Measurements from ENCODE around the gene ANO4. TPM values are rescaled to one million over a fixed set of nuclear protein-coding genes. Genes with fewer than 3 reads are reported as not detected.

Gene ANO4
- total and polyA plus RNA-seq, 7 donors = 0.03 to 0.11 (median 0.03) TPM; not detected in 4

DNA sequence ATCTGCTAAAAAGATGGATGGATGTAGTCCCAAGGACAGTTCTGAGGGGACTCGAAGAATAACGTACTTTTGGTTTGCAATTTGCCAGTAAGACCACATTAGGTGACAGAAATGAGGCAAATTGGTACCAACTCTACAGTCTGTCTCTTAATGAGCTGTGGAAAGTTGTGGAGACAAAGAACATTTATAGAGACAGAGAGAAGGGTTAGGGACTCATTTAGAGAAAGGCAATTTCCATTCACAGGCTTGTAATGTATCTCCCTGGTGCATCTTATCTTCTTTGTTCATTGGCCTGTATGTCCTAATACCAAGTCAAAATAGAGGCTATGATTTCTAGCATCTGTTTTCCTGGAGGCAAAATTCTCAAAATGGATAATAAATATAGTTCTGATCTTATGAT is 177.5 kb downstream of the ANO4 start:
- Histone ChIP-seq H3K9me3 (no peaks in the 10 kb centered on the region), H3K27ac (no peak overlapping the region), H3K27me3 (ENCODE audit: insufficient read depth in 3 of 3, low read length in 2 of 3) (no peaks in the 10 kb centered on the region), H3K4me3 (no peak overlapping the region), H3K36me3 (ENCODE audit: insufficient read depth in 1 of 2, low read depth in 1 of 2) (no peaks in the 10 kb centered on the region), H3K4me1 (no peaks in the 10 kb centered on the region)
- TF ChIP-seq, protein P1, sequence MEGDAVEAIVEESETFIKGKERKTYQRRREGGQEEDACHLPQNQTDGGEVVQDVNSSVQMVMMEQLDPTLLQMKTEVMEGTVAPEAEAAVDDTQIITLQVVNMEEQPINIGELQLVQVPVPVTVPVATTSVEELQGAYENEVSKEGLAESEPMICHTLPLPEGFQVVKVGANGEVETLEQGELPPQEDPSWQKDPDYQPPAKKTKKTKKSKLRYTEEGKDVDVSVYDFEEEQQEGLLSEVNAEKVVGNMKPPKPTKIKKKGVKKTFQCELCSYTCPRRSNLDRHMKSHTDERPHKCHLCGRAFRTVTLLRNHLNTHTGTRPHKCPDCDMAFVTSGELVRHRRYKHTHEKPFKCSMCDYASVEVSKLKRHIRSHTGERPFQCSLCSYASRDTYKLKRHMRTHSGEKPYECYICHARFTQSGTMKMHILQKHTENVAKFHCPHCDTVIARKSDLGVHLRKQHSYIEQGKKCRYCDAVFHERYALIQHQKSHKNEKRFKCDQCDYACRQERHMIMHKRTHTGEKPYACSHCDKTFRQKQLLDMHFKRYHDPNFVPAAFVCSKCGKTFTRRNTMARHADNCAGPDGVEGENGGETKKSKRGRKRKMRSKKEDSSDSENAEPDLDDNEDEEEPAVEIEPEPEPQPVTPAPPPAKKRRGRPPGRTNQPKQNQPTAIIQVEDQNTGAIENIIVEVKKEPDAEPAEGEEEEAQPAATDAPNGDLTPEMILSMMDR (IDR thresholded peaks at IDR 0.05) = no peak
- ATAC-seq = no peak
- DNase-seq = no peak
- intact Hi-C loops (cut with DNase I) = no loop called here
- WGBS, 3 donors = 84 to 85% (median 85%) methylated on average over 2 of the region's 2 CpGs

DNA sequence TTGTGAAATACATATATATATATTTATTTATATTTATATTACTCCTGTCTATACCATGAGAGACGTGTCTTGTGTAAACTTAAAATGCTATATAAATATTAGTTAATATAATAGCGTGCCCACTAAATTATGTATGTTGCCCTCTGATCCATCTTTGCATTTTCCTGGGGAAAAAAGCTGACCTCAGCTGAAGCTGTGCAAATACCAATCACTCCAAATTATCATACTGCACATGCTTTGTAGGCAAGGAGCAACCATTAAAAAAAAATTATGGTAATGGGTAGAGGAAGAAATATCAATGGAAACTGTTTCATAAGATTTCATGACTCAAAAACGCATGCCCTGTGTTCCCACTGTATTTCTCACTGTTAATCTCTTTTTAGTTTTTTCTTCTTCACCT is 179.8 kb downstream of the ANO4 start:
- no peaks in the 10 kb centered on the region for H3K27me3 ChIP-seq (ENCODE audit: insufficient read depth in 3 of 3, low read length in 2 of 3)
- no peak for ATAC-seq
- 80 to 85% (median 83%) methylated on average over 3 of the region's 3 CpGs for WGBS, 3 donors
- no peaks in the 10 kb centered on the region for H3K36me3 ChIP-seq (ENCODE audit: insufficient read depth in 1 of 2, low read depth in 1 of 2)
- H3K4me1 ChIP-seq = no peaks in the 10 kb centered on the region
- H3K27ac ChIP-seq = no peak overlapping the region
- intact Hi-C loops (cut with DNase I) = no loop called here
- no peak for DNase-seq
- H3K9me3 ChIP-seq = no peaks in the 10 kb centered on the region
- TF ChIP-seq, protein P1 (IDR thresholded peaks at IDR 0.05) = no peak
- no peak overlapping the region for H3K4me3 ChIP-seq

DNA sequence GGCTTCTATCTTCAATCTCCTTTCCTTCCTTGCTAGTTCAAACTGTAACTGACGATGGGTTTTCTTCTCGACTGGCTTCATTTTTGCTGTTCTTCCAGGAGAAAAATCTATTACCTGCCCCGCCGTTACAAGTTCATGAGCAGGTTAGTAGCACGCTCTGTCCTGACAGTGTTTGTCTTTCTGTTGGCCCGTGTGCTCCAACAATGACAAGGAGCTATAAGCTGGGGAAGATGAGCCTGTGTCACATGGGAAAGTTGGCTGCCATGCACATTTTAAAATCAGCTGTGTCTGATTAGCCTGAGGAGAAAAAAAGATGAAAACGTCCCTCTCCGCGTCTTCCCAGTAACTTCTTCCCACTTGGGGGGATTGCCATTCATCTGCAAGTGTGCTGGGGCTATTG is 180.2 kb downstream of the ANO4 start:
- DNase-seq = no peak
- intact Hi-C loops (cut with DNase I) = no loop called here
- H3K9me3 ChIP-seq = no peaks in the 10 kb centered on the region
- ATAC-seq = no peak
- no peak overlapping the region for H3K4me3 ChIP-seq
- no peaks in the 10 kb centered on the region for H3K27me3 ChIP-seq (ENCODE audit: insufficient read depth in 3 of 3, low read length in 2 of 3)
- no peaks in the 10 kb centered on the region for H3K4me1 ChIP-seq
- WGBS, 3 donors = 54 to 65% (median 62%) methylated on average over 9 of the region's 9 CpGs
- no peaks in the 10 kb centered on the region for H3K36me3 ChIP-seq (ENCODE audit: insufficient read depth in 1 of 2, low read depth in 1 of 2)
- no peak overlapping the region for H3K27ac ChIP-seq
- TF ChIP-seq, protein P1 (IDR thresholded peaks at IDR 0.05) = no peak

DNA sequence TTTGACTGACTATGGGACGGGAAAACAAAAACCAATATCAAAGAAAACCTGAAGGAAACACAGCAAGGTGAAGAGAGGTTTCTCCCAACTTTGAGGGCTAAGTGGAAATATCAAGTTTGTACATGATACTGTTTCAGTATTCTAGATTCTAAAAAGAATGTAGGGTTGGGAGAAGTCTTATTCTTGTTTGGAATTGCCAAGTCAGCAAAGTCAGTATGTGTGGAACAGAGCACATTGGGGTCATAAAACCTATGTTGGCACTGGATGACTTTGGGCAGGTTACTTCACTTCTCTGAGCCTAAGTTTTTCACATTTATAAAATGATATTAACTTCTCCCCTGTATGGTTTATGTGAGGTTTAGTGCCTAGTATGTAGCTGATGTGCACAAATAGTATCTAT is 182.2 kb downstream of the ANO4 start:
- ATAC-seq (no peak), DNase-seq (no peak)
- WGBS, 3 donors = 90 to 93% (median 92%) methylated on average over 1 of the region's 1 CpG
- Histone ChIP-seq H3K4me1 (no peaks in the 10 kb centered on the region), H3K9me3 (no peaks in the 10 kb centered on the region), H3K36me3 (ENCODE audit: insufficient read depth in 1 of 2, low read depth in 1 of 2) (no peaks in the 10 kb centered on the region), H3K4me3 (no peak overlapping the region), H3K27me3 (ENCODE audit: insufficient read depth in 3 of 3, low read length in 2 of 3) (no peaks in the 10 kb centered on the region), H3K27ac (no peak overlapping the region)
- TF ChIP-seq, protein P1 (IDR thresholded peaks at IDR 0.05) = no peak
- intact Hi-C loops (cut with DNase I) = no loop called here

DNA sequence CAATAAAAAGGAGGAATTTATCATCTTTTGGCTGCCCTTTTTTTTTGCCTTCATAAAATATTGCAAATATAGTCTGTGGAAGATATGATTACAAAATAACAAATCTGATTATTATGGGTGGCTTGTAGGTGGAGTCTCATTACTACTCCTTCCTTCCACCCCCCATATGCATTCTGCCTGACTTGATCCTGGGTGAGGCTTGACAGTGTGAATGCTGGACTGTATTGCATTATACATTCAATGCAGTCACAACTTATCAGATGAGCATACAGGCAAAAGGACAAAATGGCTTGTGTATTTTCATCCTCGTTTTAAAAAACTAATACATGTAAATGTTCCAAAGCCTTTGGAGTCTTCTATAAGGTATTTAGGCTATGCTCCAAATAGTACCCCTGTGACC is 186.3 kb downstream of the ANO4 start:
- ATAC-seq (no peak), DNase-seq (no peak)
- no peaks in the 10 kb centered on the region for H3K9me3 ChIP-seq
- TF ChIP-seq, protein P1 (IDR thresholded peaks at IDR 0.05) = no peak
- no peaks in the 10 kb centered on the region for H3K4me1 ChIP-seq
- no peaks in the 10 kb centered on the region for H3K36me3 ChIP-seq (ENCODE audit: insufficient read depth in 1 of 2, low read depth in 1 of 2)
- no peaks in the 10 kb centered on the region for H3K27me3 ChIP-seq (ENCODE audit: insufficient read depth in 3 of 3, low read length in 2 of 3)
- no peak overlapping the region for H3K4me3 ChIP-seq
- H3K27ac ChIP-seq = no peak overlapping the region
- WGBS, 3 donors = 59 to 76% (median 71%) methylated on average over 1 of the region's 1 CpG
- intact Hi-C loops (cut with DNase I) = no loop called here
